Measurements from ENCODE around the gene ERCC6L2. TPM values are rescaled to one million over a fixed set of nuclear protein-coding genes. Genes with fewer than 3 reads are reported as not detected.

ERCC6L2 gene
- polyA plus RNA-seq, 12 donors: 23.5 to 40.1 (median 31.2) TPM; not detected in 1

DNA sequence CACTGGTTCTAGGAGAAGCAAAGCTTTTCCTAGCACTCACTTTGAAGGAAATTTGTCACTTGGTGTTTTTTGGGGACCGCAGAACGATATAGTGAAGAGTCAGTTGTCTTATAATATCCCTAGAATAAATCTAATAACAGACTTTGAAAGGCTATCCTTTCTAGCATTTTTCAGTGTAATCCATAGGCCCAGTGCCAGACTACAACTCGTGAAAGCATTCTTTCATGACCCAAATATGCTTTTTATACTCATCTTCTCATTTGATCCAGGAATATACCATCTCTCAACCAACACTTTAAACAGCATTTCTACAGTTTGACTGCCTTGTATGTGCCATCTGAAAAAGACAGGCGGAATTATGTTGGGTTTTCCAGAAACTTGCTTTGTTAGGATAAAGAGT is 104.0 kb downstream of the ERCC6L2 start:
- no peak for DNase-seq

DNA sequence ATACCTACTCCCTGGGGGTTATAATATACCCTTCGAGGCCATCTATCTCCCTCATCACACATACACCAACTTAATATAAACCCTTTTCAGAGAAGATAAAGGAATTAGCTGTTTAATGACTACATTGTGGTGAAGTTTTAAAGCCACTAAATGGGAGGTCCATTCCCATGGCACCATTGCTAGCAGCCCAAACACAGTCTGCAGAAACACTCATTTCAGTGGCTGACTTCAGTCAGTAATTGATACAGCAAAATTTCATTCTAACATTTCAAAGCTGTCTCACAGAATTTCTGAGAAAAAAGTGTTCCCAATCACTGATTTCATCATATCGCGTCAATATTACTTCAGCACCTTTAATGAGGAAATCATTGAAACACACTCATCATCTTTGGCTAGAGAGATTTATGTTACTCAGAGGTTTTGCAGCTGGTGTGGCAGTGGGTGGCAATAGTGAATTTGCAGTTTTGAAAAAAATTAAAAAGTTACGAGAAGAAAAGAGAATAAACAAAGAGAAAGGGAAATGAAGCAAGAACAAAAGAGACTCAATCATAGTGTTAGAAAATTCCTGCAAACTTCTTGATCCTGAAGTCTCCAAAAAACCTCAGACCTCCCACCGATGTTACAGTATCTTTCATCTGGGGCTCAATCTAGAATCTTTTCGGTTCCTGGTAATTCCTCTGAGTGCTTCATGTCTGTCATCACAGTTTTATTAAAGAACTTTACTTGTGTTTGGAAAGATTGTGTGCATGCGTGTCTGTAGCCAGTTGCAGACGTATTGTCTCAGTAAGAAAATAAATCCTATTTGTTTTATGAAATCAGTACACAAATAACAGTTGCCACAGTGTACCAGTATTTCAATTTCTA is 105.0 kb downstream of the ERCC6L2 start:
- no peak for DNase-seq

DNA sequence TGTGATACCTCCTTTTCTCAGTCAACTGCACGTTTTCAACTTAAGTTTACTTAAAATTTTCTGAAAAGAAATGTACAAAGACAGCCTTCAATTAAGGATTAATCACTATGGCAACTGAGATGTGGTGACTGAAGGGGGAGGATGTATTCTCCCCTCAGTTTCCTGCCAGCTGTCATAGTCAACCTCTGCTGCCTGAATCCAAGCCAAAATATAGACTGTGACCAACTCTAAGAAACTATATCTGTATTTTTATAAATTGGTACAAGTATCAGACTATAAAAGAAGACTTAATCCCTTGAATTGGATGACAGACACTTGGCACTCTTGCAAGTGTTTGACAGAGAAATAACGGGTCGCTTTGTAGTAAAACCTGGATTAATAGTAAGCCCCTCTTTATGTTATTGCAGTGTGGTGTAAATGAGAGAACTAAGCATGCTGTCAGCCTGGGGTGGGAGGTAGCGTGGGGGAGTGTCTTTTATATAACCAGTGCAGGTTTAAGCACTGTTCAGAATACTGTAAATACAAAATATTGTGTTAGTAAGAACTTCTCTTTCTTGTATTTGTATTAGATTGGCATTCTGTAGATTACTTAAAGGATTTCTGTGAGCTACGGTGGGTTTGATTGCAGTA is 106.4 kb downstream of the ERCC6L2 start:
- no peak for DNase-seq

DNA sequence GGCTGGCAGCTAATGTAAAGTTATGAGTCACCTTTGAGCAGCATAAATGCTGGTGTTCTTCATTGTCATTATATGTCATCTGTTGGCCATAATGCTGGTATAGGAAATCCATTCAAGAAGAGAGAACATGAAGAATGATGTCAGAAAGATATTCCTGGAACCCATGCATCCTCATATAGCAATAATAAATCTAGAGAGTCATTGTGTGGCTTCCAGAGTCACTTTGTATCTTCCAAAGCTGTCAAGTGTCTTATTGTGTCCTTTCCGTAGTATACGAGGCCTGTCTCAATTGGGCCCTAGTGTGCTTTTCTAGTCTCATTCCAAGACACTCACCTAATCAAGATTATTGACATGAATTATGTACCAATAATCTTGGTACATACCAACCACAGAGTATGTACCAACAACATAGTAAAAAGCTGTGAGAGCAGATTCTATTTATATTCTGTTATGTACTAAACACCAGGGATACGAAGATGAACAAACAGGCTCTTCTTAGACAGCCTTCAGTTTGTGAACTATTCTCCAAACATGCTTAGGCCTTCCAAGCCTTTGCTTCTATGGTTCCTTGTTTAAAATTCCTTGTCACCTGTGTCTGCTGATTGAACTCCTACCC is 110.1 kb downstream of the ERCC6L2 start:
- DNase-seq: no peak

DNA sequence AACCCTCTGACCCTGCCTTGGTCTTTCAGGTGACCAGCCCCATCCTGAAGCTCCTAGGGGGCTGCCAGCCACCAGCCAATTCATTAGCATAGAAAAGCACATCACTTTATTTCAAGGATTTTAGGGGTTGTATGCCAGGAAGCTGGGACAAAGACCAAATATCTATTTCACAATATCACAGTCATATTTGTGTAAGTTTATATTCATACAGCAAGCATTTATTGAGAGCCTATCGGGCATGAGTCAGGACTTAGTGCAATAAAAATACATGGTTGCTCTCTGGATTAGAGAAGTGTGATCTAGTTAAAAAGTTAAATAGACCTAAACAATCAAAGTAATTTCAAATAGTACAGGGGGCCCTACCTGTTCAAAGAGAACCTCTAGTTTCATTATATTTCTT is 113.8 kb downstream of the ERCC6L2 start:
- DNase-seq: no peak

DNA sequence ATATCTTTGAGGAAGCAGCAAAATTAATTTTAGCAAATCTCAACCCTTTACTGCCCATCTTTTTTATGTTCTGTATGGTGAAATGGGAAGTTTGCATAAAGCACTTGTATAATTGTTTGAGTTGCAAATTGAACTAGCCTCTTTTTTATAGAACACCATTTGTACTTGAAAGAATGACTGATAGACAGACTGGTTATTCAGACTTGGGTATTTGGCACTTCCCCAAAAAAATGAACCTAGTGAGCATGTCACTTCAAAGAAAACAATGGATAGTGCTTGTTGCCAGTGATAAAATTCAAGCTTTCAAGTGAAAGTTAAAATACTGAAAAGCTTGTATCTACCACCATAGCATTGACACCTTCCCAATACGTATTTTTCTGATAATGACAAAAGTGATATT is 115.8 kb downstream of the ERCC6L2 start:
- no peak for DNase-seq

DNA sequence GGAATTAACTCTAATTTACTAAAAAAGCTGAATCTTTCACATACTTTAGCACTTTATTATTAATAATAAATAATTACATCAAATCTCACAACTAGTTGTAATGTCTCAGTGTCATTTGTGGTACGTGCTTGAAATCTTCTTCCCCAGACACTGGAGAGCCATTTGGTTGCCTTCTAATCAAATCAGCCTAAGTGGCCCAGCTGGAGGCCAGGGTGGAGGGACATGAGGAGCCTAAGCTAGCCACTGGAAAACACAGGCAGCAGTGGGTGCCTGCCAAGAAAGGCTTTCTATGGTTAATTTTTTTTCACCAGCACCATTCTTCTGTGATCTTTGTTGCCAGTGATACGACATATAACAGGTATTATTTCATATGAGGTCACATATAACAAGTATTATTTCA is 117.0 kb downstream of the ERCC6L2 start:
- DNase-seq: no peak

DNA sequence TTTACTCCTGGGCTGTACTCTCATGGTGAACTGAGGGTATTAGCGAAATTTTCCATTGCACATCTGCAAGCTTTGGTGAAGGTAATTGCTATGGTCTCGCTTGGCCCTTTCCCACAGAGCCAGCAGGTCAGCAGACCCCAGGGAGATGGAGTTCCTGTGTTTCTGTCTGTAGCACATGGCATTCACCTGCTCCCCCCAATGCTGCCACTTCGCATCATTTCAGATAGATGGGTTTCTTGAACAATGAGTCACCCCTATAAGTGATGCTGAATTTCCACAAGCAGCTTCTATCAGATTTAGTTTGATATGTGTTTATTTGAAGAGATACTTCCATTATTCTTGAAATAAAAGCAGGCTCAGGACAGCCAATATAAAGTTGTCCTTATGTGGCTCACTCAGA is 117.8 kb downstream of the ERCC6L2 start:
- DNase-seq: no peak

DNA sequence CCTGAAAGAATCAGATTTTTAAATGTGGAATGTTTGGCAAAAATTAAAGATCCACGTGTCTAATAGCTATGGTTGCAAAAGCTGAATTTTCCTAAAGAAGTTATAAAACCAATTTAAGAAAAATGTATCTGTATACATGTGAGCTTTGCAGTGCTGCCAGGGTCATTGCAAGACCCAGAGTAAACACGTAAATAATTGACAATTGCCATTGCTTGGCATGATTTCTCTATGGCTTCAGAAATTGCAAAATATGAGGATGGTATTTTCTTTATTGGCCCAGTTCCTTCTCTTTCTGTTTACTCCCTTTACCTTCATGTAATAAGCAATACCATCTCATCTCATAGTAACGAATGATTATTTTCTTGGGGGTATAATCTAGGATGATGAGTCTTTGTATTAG is 123.9 kb downstream of the ERCC6L2 start:
- no peak for DNase-seq

DNA sequence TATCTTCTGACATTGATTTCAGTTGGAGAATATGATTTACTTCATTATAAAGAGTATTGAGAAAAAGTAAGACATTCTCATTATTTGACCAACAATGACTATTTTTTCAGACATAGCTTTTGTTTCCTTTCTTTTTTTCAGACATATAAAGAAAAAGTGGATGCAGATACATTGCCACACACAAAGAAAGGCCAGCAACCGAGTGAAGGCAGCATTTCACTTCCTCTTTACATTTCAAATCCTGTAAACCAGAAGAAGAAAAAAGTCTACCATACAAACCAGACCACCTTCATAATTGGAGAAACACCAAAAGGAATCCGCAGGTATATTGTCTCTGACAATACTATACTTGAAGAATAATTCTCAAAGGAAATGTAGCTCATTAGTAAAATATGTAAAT is 128.9 kb downstream of the ERCC6L2 start:
- DNase-seq: no peak

DNA sequence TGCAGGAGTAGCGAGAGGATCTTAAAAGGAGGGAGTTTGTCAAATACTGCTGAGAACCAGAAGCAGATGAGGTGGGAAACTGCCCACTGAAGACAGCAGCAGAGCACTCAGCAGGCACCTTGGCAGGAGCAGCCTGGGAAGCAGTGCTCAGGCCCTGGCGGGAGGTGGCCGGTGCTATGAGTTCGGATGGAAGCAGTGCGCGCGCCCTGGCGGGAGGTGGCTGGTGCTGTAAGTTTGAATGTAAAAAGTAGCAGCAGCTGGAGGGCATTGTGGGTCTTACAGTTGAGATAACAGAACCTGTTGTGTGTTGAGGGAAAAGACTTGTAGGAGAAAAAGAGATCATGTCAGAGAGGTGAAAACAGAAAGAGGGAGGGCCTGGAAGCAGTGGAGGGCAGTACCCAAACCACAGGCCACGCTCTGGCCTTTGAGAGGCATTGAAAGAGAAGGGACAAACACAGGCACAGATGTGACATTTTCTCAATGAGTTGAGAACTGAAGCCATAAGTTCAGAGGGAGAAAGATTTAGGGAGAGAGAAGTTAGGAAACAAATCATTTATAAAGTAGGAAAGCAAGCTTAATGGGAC is 130.9 kb downstream of the ERCC6L2 start:
- DNase-seq: no peak

DNA sequence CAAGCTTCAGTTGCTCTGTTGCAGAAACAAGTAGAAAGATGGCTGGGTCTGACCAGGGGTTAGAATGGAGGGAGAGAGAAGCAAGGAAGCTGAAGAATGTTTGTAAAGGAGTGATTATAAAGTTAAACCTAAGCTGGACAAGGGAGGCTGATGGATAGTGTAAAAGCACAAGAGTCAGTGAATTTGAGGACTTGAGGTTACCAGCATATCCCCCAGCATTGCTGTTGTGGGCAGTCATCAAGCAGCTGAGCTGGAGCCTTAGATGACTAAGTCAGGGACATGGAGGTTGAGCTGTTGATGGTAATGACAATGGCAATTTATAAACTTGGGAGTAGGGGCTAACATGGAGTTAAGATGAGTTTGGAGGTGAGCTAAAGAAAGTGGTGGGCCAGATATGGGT is 131.5 kb downstream of the ERCC6L2 start:
- no peak for DNase-seq

DNA sequence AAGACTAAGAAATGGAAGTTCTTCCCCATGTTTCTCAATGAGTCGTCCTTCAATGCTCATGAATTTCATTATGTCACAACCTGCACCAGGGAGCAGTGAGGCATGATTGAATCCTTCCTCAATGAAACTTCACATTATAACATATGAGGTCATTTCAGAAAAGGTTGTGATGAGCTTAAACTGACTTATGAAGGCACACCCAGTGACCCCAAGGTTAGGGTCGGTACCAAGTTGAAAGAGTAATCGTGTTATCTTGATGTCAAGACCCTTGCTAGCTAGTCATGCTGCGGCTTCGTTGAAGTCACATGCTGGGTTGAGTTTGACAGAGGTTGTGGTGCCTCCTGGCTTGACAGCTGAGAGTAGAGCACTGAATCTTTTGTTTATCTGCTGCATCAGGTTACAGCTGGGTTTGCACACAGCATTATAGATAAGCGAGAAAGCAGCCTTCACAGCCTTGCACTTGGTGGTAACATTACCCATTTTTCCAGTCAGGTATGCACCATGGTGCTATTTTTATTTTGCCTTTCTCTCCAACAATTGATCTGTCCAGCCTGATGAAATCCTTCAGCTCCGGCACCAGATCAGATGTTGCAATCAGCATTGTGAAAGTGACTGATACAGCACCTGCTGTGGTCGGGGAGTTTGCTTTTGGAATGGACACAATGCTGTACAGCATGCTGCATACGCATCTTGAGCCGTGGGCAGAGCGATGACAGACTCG is 133.2 kb downstream of the ERCC6L2 start:
- DNase-seq: no peak

DNA sequence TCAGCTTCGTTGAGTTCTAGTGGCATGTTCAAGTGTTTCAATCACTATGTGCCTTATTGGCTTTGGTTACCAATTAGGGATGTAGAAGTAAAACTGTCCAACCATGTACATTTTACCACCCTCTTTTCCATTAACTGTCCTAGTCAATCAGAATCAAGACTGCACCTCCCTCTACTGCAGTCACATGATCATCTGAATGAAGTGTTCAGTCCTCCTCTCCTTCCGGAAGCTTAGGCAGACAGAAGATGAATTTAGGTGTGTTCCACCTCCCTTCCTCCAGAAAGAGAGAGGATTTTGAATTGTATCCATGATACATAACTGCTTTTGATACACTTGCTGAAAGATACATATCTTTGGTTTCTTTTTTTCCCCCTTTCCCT is 133.7 kb downstream of the ERCC6L2 start:
- DNase-seq: no peak

DNA sequence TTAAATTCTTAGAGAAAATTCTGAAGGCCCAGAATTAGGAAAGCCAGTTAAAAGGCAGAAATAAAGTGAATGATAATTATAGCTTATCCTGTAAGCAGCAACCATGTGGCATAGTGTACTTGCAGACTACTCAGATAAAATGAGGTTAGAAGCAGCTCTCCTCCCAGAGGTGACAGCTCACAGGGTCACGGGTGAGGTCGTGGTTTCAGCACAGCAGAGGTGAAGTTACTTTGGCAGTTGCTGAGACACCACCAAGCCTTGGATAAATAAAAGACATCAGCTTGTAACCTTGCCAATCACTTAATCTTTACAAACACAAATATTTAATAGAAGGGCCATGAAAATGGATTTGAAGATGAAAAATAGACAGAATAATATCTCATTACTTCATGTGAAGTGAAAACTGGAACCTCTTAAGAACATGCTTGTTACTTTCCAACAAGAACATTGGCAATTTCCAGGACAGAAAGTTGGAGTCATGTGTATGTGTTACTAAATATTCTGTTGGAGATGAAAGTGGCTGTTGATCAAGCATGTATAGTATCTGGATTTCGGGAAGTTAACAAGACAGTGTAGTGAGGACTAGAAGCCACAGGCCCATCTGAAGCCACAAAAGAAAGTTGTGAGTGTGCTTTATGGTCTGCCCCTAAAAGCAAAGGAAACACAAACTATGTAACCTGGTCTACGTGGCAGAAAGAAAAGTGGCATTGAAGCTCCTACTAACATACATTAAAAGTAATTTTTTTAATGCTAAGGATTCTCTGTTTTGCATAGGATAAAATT is 134.4 kb downstream of the ERCC6L2 start:
- DNase-seq: no peak

DNA sequence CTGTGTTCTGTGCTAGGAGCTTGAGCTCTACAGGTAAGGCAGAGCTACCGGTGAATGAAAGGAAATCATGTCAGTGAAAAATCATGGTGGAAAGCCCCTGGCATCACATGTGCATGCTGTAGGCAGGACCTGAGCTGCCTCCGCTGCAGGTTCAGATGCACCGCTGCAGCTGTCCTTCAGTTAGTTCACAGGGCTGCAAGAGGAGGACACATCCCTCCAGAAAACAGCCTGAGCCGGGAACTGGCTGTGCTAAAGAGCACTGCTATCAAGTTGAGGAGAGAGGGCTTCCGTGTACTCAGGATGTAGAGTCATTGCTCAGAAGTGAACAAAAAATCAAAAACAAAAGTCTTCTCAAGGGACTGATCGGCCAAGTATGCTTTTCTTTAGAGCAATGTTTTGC is 138.6 kb downstream of the ERCC6L2 start:
- no peak for DNase-seq

DNA sequence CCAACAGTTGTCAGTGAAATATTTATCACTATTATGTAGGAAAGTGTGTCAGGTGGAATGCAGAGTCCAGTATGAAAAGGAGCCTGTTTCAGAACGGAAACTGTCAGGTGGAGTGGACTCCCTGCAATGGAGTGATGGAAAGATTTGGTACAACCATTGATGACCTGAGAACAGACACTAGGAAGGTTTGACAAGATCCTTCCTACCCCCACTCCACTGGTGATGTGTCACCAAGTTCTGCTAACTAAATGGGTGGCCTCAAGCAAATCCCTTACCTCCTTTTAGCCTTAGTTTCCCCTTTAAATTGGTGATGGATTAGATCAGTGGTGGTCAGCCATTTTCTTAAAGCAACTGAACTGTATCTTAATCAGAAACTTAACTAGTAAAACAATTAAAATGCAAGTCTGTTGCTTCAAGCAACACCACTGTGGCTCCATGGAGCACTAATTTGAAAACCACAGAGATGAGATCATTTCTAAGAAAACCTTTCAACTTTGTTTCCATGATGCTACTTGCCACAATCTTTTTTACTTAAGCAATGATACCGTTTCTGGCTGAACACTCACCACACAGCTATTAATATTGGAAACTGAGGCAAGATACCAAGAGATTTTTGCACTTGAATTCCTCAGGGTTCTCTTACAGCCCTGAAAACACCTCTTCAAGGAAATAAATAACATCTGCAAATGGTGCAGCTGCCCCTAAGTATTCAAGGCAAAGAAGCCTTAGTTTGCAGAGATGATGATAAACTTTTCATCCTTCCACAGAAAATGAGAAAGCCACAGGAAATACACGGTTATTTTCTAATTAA is 140.6 kb downstream of the ERCC6L2 start:
- no peak for DNase-seq

All from muscle of arm (tissue), 12 donors.